Left hindlimb (tissue), 1 donor: Measurements from ENCODE around the gene CLEC18A.
"Not testable (repeated sequence)": the region's sequence is repeated elsewhere in the genome, so short reads cannot be mapped to it uniquely, and the experiment has no call there.

Experiments used
- DNase-seq: peaks from one replicate; pipeline ENCODE4 v3.0.0-alpha.2; 2018

CLEC18A gene

GRCh38 chr16:69931631-69932030, 19.5 kb upstream of the CLEC18A start:
- peak; percentile 25 for DNase-seq

- DNase-seq: peak; percentile 28
These were observed 18.9 kb upstream of the CLEC18A start for GRCh38 chr16:69932228-69932627.

GRCh38 chr16:69932691-69933392, 18.3 kb upstream of the CLEC18A start:
- peak; percentile 30 for DNase-seq

- no peak for DNase-seq
These were observed 17.1 kb upstream of the CLEC18A start for GRCh38 chr16:69934044-69934443.

GRCh38 chr16:69934751-69935150, 16.4 kb upstream of the CLEC18A start:
- peak; percentile 34 for DNase-seq

- no peak for DNase-seq
These were observed 15.8 kb upstream of the CLEC18A start for GRCh38 chr16:69935278-69935711.

- DNase-seq: peak; percentile 19
These were observed 15.4 kb upstream of the CLEC18A start for GRCh38 chr16:69935740-69936139.

GRCh38 chr16:69936252-69936651, 14.9 kb upstream of the CLEC18A start:
- DNase-seq: peak; percentile 21

GRCh38 chr16:69936751-69937211, 14.4 kb upstream of the CLEC18A start:
- DNase-seq: peak; percentile 19

GRCh38 chr16:69937465-69937951, 13.6 kb upstream of the CLEC18A start:
- DNase-seq: peak; percentile 29

GRCh38 chr16:69938981-69939820, 11.9 kb upstream of the CLEC18A start:
- peak; percentile 36 for DNase-seq

GRCh38 chr16:69939821-69940585, 11.1 kb upstream of the CLEC18A start:
- peak; percentile 42 for DNase-seq

GRCh38 chr16:69940676-69941075, 10.5 kb upstream of the CLEC18A start:
- no peak for DNase-seq

GRCh38 chr16:69941251-69942098, 9.7 kb upstream of the CLEC18A start:
- no peak for DNase-seq

GRCh38 chr16:69942099-69942491, 9.0 kb upstream of the CLEC18A start:
- DNase-seq: no peak

GRCh38 chr16:69942627-69943170, 8.4 kb upstream of the CLEC18A start:
- no peak for DNase-seq

- DNase-seq: not testable (repeated sequence)
These were observed 7.7 kb upstream of the CLEC18A start for GRCh38 chr16:69943241-69944036.

- DNase-seq: not testable (repeated sequence)
These were observed 723 bp upstream of the CLEC18A start for GRCh38 chr16:69950411-69950810.

GRCh38 chr16:69951672-69952031, 518 bp downstream of the CLEC18A start:
- DNase-seq: not testable (repeated sequence)

- peak; percentile 8 for DNase-seq
These were observed 982 bp downstream of the CLEC18A start for GRCh38 chr16:69952116-69952515.
